Effector memory CD8-positive, alpha-beta T cell (primary cell): ENCODE results near the gene ATP4B.

Experiments
- ATAC-seq: fragments of 150-1000 bp; cut with Tn5 transposase; replicated peaks from 2 replicates; pipeline ENCODE4 v1.10.0; 2021; ENCODE audit warnings: mild to moderate bottlenecking, moderate library complexity
- DNase-seq, 3 experiments: peaks; one replicate each; pipeline ENCODE4 v3.0.0; 2021
- H3K27ac Mint-ChIP-seq, 2 donors: one replicate each; pipeline ENCODE4 v1.8.0; 2022; ENCODE audit warnings: mild to moderate bottlenecking in 2 of 2, mixed read lengths in 2 of 2, moderate library complexity in 2 of 2
- H3K27me3 Mint-ChIP-seq, 2 donors: one replicate each; pipeline ENCODE4 v1.8.0; 2022; ENCODE audit warnings: mixed read lengths in 2 of 2
- H3K36me3 Mint-ChIP-seq: one replicate; pipeline ENCODE4 v1.8.0; 2022; ENCODE audit warnings: mild to moderate bottlenecking, moderate library complexity, mixed read lengths; ENCODE audit not compliant: insufficient read depth
- H3K4me1 Mint-ChIP-seq, 2 donors: one replicate each; pipeline ENCODE4 v1.8.0; 2022; ENCODE audit warnings: low read depth in 2 of 2, mixed read lengths in 2 of 2
- H3K4me3 Mint-ChIP-seq, 2 donors: one replicate each; pipeline ENCODE4 v1.8.0; 2022; ENCODE audit warnings: mild to moderate bottlenecking in 2 of 2, mixed read lengths in 2 of 2, moderate library complexity in 2 of 2
- H3K9me3 Mint-ChIP-seq, 2 donors: one replicate each; pipeline ENCODE4 v1.8.0; 2022; ENCODE audit warnings: mixed read lengths in 2 of 2

ATP4B gene

GRCh38 chr13:113665597-113666328 lies 7.8 kb upstream of the ATP4B start:
- no peak overlapping the region for H3K27ac Mint-ChIP-seq

GRCh38 chr13:113664751-113665596 lies 7.0 kb upstream of the ATP4B start:
- Mint-ChIP-seq H3K27me3 (peaks cover 0 to 33% of the 10 kb centered on the region in 2 donors), H3K4me3 (no peak overlapping the region), H3K9me3 (peaks cover 4 to 13% of the 10 kb centered on the region in 2 donors), H3K4me1 (no peaks in the 10 kb centered on the region), H3K36me3 (no peaks in the 10 kb centered on the region), H3K27ac (no peak overlapping the region)
- DNase-seq: no peak
- ATAC-seq: no peak

More at GRCh38 chr13:113665597-113666328, 7.8 kb upstream of the ATP4B start:
- Mint-ChIP-seq H3K27me3 (peaks cover 0 to 25% of the 10 kb centered on the region in 2 donors), H3K4me3 (no peak overlapping the region), H3K9me3 (peaks cover 2 to 9% of the 10 kb centered on the region in 2 donors), H3K4me1 (no peaks in the 10 kb centered on the region), H3K36me3 (no peaks in the 10 kb centered on the region)
- ATAC-seq (no peak), DNase-seq (no peak)

- ATAC-seq (no peak), DNase-seq (no peak)
- Mint-ChIP-seq H3K36me3 (no peaks in the 10 kb centered on the region), H3K27ac (no peak overlapping the region), H3K27me3 (peaks cover 0 to 29% of the 10 kb centered on the region in 2 donors), H3K4me1 (no peaks in the 10 kb centered on the region), H3K4me3 (no peak overlapping the region), H3K9me3 (peaks cover 4 to 13% of the 10 kb centered on the region in 2 donors)
These were observed 5.9 kb upstream of the ATP4B start for GRCh38 chr13:113663934-113664333.

GRCh38 chr13:113661509-113661908 lies 3.5 kb upstream of the ATP4B start:
- Mint-ChIP-seq H3K4me3 (no peak overlapping the region), H3K27ac (no peak overlapping the region), H3K36me3 (no peaks in the 10 kb centered on the region), H3K9me3 (peaks cover 4 to 13% of the 10 kb centered on the region in 2 donors), H3K27me3 (peaks cover 0 to 21% of the 10 kb centered on the region in 2 donors), H3K4me1 (no peaks in the 10 kb centered on the region)
- DNase-seq (no peak), ATAC-seq (no peak)

GRCh38 chr13:113660066-113660465 lies 2.1 kb upstream of the ATP4B start:
- Mint-ChIP-seq H3K36me3 (no peaks in the 10 kb centered on the region), H3K4me3 (no peak overlapping the region), H3K9me3 (peaks cover 4 to 13% of the 10 kb centered on the region in 2 donors), H3K27ac (no peak overlapping the region), H3K4me1 (no peaks in the 10 kb centered on the region), H3K27me3 (peaks cover 0 to 21% of the 10 kb centered on the region in 2 donors)
- ATAC-seq (no peak), DNase-seq (no peak)

- Mint-ChIP-seq H3K27ac (no peak overlapping the region), H3K4me1 (no peaks in the 10 kb centered on the region), H3K36me3 (no peaks in the 10 kb centered on the region), H3K9me3 (peaks cover 4 to 13% of the 10 kb centered on the region in 2 donors), H3K27me3 (peaks cover 0 to 17% of the 10 kb centered on the region in 2 donors), H3K4me3 (no peak overlapping the region)
- DNase-seq: no peak
- no peak for ATAC-seq
These were observed 1.3 kb upstream of the ATP4B start for GRCh38 chr13:113659337-113659736.

GRCh38 chr13:113658836-113659235 lies 838 bp upstream of the ATP4B start:
- Mint-ChIP-seq H3K27ac (no peak overlapping the region), H3K27me3 (peaks cover 0 to 12% of the 10 kb centered on the region in 2 donors), H3K4me3 (no peak overlapping the region), H3K36me3 (no peaks in the 10 kb centered on the region), H3K9me3 (peaks cover 4 to 13% of the 10 kb centered on the region in 2 donors), H3K4me1 (peaks cover 1 to 5% of the 10 kb centered on the region in 2 donors)
- no peak for ATAC-seq
- DNase-seq: no peak

- Mint-ChIP-seq H3K36me3 (peaks cover 2% of the 10 kb centered on the region), H3K9me3 (peaks cover 4 to 13% of the 10 kb centered on the region in 2 donors), H3K27me3 (peaks cover 0 to 10% of the 10 kb centered on the region in 2 donors), H3K4me3 (no peak overlapping the region), H3K27ac (peak overlapping the region in 1 of 2 donors; percentile 12), H3K4me1 (peaks cover 7 to 15% of the 10 kb centered on the region in 2 donors)
- no peak for ATAC-seq
- DNase-seq: no peak
These were observed 947 bp downstream of the ATP4B start for GRCh38 chr13:113656831-113657671.

- Mint-ChIP-seq H3K9me3 (peaks cover 4 to 7% of the 10 kb centered on the region in 2 donors), H3K4me1 (peaks cover 7 to 15% of the 10 kb centered on the region in 2 donors), H3K36me3 (peaks cover 2% of the 10 kb centered on the region), H3K4me3 (no peak overlapping the region), H3K27ac (peak overlapping the region in 1 of 2 donors; percentile 12), H3K27me3 (peaks cover 0 to 10% of the 10 kb centered on the region in 2 donors)
- no peak for ATAC-seq
- no peak for DNase-seq
These were observed 1.9 kb downstream of the ATP4B start for GRCh38 chr13:113656003-113656588.

- Mint-ChIP-seq H3K4me3 (no peak overlapping the region), H3K36me3 (peaks cover 2% of the 10 kb centered on the region), H3K27ac (no peak overlapping the region), H3K9me3 (peaks cover 0 to 1% of the 10 kb centered on the region in 2 donors), H3K4me1 (peaks cover 7 to 15% of the 10 kb centered on the region in 2 donors), H3K27me3 (peaks cover 0 to 7% of the 10 kb centered on the region in 2 donors)
- DNase-seq: no peak
- no peak for ATAC-seq
These were observed 2.5 kb downstream of the ATP4B start for GRCh38 chr13:113655346-113656002.

GRCh38 chr13:113654591-113655345 lies 3.2 kb downstream of the ATP4B start:
- ATAC-seq (no peak), DNase-seq (no peak)
- peaks cover 2% of the 10 kb centered on the region for H3K36me3 Mint-ChIP-seq
- H3K9me3 Mint-ChIP-seq: no peaks in the 10 kb centered on the region
- no peak overlapping the region for H3K4me3 Mint-ChIP-seq
- H3K4me1 Mint-ChIP-seq: peaks cover 7 to 15% of the 10 kb centered on the region in 2 donors
- H3K27me3 Mint-ChIP-seq: no peaks in the 10 kb centered on the region
- no peak overlapping the region for H3K27ac Mint-ChIP-seq

GRCh38 chr13:113654175-113654560 lies 3.8 kb downstream of the ATP4B start:
- Mint-ChIP-seq H3K9me3 (no peaks in the 10 kb centered on the region), H3K27me3 (no peaks in the 10 kb centered on the region), H3K4me1 (peaks cover 7 to 15% of the 10 kb centered on the region in 2 donors), H3K36me3 (peaks cover 2% of the 10 kb centered on the region), H3K4me3 (peak overlapping the region; percentile 21 to 55), H3K27ac (peak overlapping the region in 1 of 2 donors; percentile 81)
- ATAC-seq (no peak), DNase-seq (no peak)
